IMR-90 (cell line): Measurements from ENCODE around the gene INTS11. TPM values are rescaled to one million over a fixed set of nuclear protein-coding genes. Genes with fewer than 3 reads are reported as not detected.

Experiments
- ATAC-seq: fragments of 200-7000 bp; cut with Tn5 transposase; 2 replicates; pipeline ENCODE4 v1.9.1; 2020; ENCODE audit warnings: low read depth, mild to moderate bottlenecking, moderate library complexity
- BruUV-seq: library from RNA; stranded (reverse); fragments of 400-500 nt; replicated peaks from 2 replicates; lab custom pipeline; 2021; lab: Mats Ljungman, UMichigan
- CTCF ChIA-PET: fragments of 300-600 bp; formaldehyde crosslinking; extraction: SDS; loops from one replicate; lab custom pipeline; 2021; ENCODE audit warnings: antibody characterized with exemption; lab: Yijun Ruan, JAX
- POLR2A ChIA-PET: fragments of 300-600 bp; sonication (Branson Sonifier 250); formaldehyde crosslinking; loops from one replicate; lab custom pipeline; 2022; ENCODE audit warnings: antibody characterized with exemption; ENCODE audit not compliant: unreplicated experiment; lab: Charles Lee
- DNase-seq: peaks from one replicate; pipeline ENCODE4 v3.0.0; 2013
- H2AFZ ChIP-seq: replicated peaks from 2 replicates; pipeline ENCODE3; 2013; ENCODE audit warnings: low read length, mild to moderate bottlenecking; ENCODE audit not compliant: poor library complexity
- H2AK5ac ChIP-seq: 2 replicates; pipeline ENCODE4 v1.6.1; 2013; ENCODE audit warnings: low read depth, low read length, inconsistent platforms
- H2AK9ac ChIP-seq: replicated peaks from 2 replicates; pipeline ENCODE3; 2013; ENCODE audit warnings: mild to moderate bottlenecking, low read depth, low read length, moderate library complexity; ENCODE audit not compliant: poor library complexity
- H2BK120ac ChIP-seq: 2 replicates; pipeline ENCODE4 v1.6.1; 2013; ENCODE audit warnings: low read depth, low read length, inconsistent platforms
- H2BK15ac ChIP-seq: 3 replicates; pipeline ENCODE4 v1.6.1; 2013; ENCODE audit warnings: low read depth, low read length, inconsistent platforms
- H2BK20ac ChIP-seq: 2 replicates; pipeline ENCODE4 v1.6.1; 2013; ENCODE audit warnings: low read depth, mild to moderate bottlenecking, inconsistent platforms, low read length, moderate library complexity
- H2BK5ac ChIP-seq: 2 replicates; pipeline ENCODE4 v1.6.1; 2013; ENCODE audit warnings: mild to moderate bottlenecking, low read depth, low read length, inconsistent platforms; ENCODE audit not compliant: poor library complexity, severe bottlenecking
- H3K14ac ChIP-seq: replicated peaks from 2 replicates; pipeline ENCODE4 v1.6.1; 2013; ENCODE audit warnings: low read depth, low read length, inconsistent platforms
- H3K18ac ChIP-seq: 2 replicates; pipeline ENCODE4 v1.6.1; 2013; ENCODE audit warnings: low read depth, low read length, control low read depth
- H3K23ac ChIP-seq: 2 replicates; pipeline ENCODE4 v1.6.1; 2013; ENCODE audit warnings: low read depth, low read length, inconsistent platforms
- H3K27ac ChIP-seq: 2 replicates; pipeline ENCODE4 v1.5.1; 2013; ENCODE audit warnings: mild to moderate bottlenecking, control low read depth, low read length; ENCODE audit not compliant: insufficient read depth
- H3K27me3 ChIP-seq: 2 replicates; pipeline ENCODE4 v1.6.1; 2013; ENCODE audit warnings: low read length; ENCODE audit not compliant: control insufficient read depth, insufficient read depth
- H3K36me3 ChIP-seq: 2 replicates; pipeline ENCODE4 v1.6.1; 2013; ENCODE audit warnings: low read length, mixed read lengths; ENCODE audit not compliant: control insufficient read depth, insufficient read depth
- H3K4ac ChIP-seq: 2 replicates; pipeline ENCODE4 v1.6.1; 2013; ENCODE audit warnings: low read depth, low read length, inconsistent platforms
- H3K4me1 ChIP-seq: 2 replicates; pipeline ENCODE4 v1.6.1; 2013; ENCODE audit warnings: low read length, mixed read lengths; ENCODE audit not compliant: control insufficient read depth, insufficient read depth
- H3K4me2 ChIP-seq: 2 replicates; pipeline ENCODE4 v1.6.1; 2013; ENCODE audit warnings: low read depth, mild to moderate bottlenecking, control low read depth, low read length, moderate library complexity
- H3K4me3 ChIP-seq: 2 replicates; pipeline ENCODE4 v1.5.1; 2013; ENCODE audit warnings: low read depth, mild to moderate bottlenecking, control low read depth, low read length, moderate library complexity; ENCODE audit not compliant: insufficient read depth
- H3K56ac ChIP-seq: 2 replicates; pipeline ENCODE4 v1.6.1; 2013; ENCODE audit warnings: low read length, inconsistent platforms; ENCODE audit not compliant: insufficient read depth; ENCODE audit errors: extremely low read depth
- H3K79me1 ChIP-seq, 2 experiments: 2 replicates each; pipeline ENCODE4 v1.6.1; 2013; ENCODE audit warnings: low read length in 2 of 2, inconsistent platforms in 1 of 2, low read depth in 1 of 2
- H3K9ac ChIP-seq: 2 replicates; pipeline ENCODE4 v1.6.1; 2013; ENCODE audit warnings: low read depth, low read length, control low read depth
- H3K9me1 ChIP-seq: 2 replicates; pipeline ENCODE4 v1.6.1; 2013; ENCODE audit warnings: low read length, inconsistent platforms; ENCODE audit not compliant: insufficient read depth
- H3K9me3 ChIP-seq: 2 replicates; pipeline ENCODE4 v1.6.1; 2013; ENCODE audit warnings: low read length; ENCODE audit not compliant: control insufficient read depth, insufficient read depth
- H4K20me1 ChIP-seq: 2 replicates; pipeline ENCODE4 v1.6.1; 2013; ENCODE audit warnings: low read length, inconsistent platforms; ENCODE audit not compliant: insufficient read depth
- H4K5ac ChIP-seq: 2 replicates; pipeline ENCODE4 v1.6.1; 2013; ENCODE audit warnings: mild to moderate bottlenecking, low read depth, low read length, control low read depth
- H4K8ac ChIP-seq, 2 experiments: 2 replicates each; pipeline ENCODE4 v1.6.1; 2013; ENCODE audit warnings: low read depth in 2 of 2, low read length in 2 of 2, control low read depth in 1 of 2, inconsistent platforms in 1 of 2
- H4K91ac ChIP-seq: 2 replicates; pipeline ENCODE4 v1.6.1; 2013; ENCODE audit warnings: low read depth, low read length, inconsistent platforms; ENCODE audit not compliant: insufficient read depth
- CTCF ChIP-seq: conservative IDR thresholded peaks from 2 replicates; pipeline ENCODE4 v1.5.1; 2012; ENCODE audit warnings: mild to moderate bottlenecking, low read depth, low read length, improper control_type of control experiment
- RFX5 ChIP-seq: IDR thresholded peaks from 2 replicates; pipeline ENCODE4 v1.8.0; 2012; ENCODE audit warnings: low read depth, mild to moderate bottlenecking, low read length, moderate library complexity
- WGBS, 2 experiments: methylation state at CpG; one replicate each; pipeline versions ENCODE4 v1.1.5 to v1.1.7; 2013; ENCODE audit warnings: missing lambda C conversion rate in 2 of 2; ENCODE audit not compliant: insufficient read length in 1 of 2; ENCODE audit errors: extremely low coverage in 2 of 2; 5-methylcytosine and 5-hydroxymethylcytosine counted together
- dilution Hi-C: fragments of 300-500 bp; cut with HindIII; formaldehyde crosslinking; loops from one replicate; pipeline ENCODE4 v1.14.3; 2018; ENCODE audit warnings: low sequenced_read_pairs; ENCODE audit not compliant: unreplicated experiment
- in situ Hi-C: fragments of 300-500 bp; cut with MboI; formaldehyde crosslinking; loops from 3 replicates; pipeline ENCODE4 v1.14.3; 2019; ENCODE audit warnings: low sequenced_read_pairs, inconsistent platforms, mixed read lengths
- intact Hi-C: fragments of 100-400 bp; cut with micrococcal nuclease; formaldehyde crosslinking; loops from 2 replicates; pipeline ENCODE4 v1.10.0; 2022
- polyA plus RNA-seq, 3 experiments: library from polyadenylated mRNA; depleted of rRNA; stranded (reverse); fragments of >200 nt; gene quantifications; 2 replicates each; pipeline ENCODE4 v1.2.3, GENCODE V29; 2012; ENCODE audit warnings: low replicate concordance in 1 of 3
- total RNA-seq: library from RNA; depleted of rRNA; stranded (reverse); fragments of >200 nt; gene quantifications from 2 replicates; pipeline ENCODE4 v1.2.3, GENCODE V29; 2012

The INTS11 gene
- total and polyA plus RNA-seq, 2 of the 4 experiments (the other 2 are of a cell fraction): 56.1 to 123 TPM

- CTCF ChIA-PET: no interaction called here
Measured at GRCh38 chr1:1351511-1352427, 27.3 kb upstream of the INTS11 start.

More at GRCh38 chr1:1351511-1352427, 27.3 kb upstream of the INTS11 start:
- Histone ChIP-seq H2BK20ac (no peak overlapping the region), H2BK5ac (no peak overlapping the region), H3K79me1 (peaks cover 8 to 39% of the 10 kb centered on the region in 2 experiments; a peak in 3 of 4 replicates), H3K4me1 (peaks cover 31% of the 10 kb centered on the region), H2AK9ac (peak overlapping the region; percentile 82), H3K23ac (no peak overlapping the region), H3K27ac (peak overlapping the region; percentile 50; the same call in 1 of the 2 replicates), H3K27me3 (no peaks in the 10 kb centered on the region), H3K9me3 (no peaks in the 10 kb centered on the region), H3K9me1 (no peaks in the 10 kb centered on the region), H4K91ac (no peak overlapping the region), H3K4me3 (no peak overlapping the region), H2BK120ac (no peak overlapping the region), H3K4ac (peak overlapping the region; percentile 39), H4K5ac (no peak overlapping the region), H4K20me1 (peaks cover 69% of the 10 kb centered on the region), H3K14ac (no peak overlapping the region; the same call in 1 of the 2 replicates), H4K8ac (peak overlapping the region; percentile 26 to 33; a peak in 1 of 4 replicates), H3K18ac (no peak overlapping the region), H2AK5ac (peak overlapping the region; percentile 39; the same call in 1 of the 2 replicates), H2AFZ (peak overlapping the region; percentile 63), H3K4me2 (peak overlapping the region; percentile 59; the same call in 1 of the 2 replicates), H2BK15ac (no peak overlapping the region), H3K9ac (peak overlapping the region; percentile 25), H3K36me3 (peaks cover 36% of the 10 kb centered on the region), H3K56ac (no peak overlapping the region)
- TF ChIP-seq CTCF (no peak), RFX5 (no peak)
- no peak for ATAC-seq
- 43% methylated on average over 7 of the region's 29 CpGs; no CpG with 5 or more reads in 1 of the 2 experiments for WGBS, 2 experiments
- DNase-seq: peak; percentile 38
- BruUV-seq: no TSS peak
- dilution Hi-C loops: no loop called here
- in situ Hi-C loops: no loop called here
- intact Hi-C loops: no loop called here
- POLR2A ChIA-PET: interaction anchor here (0.6 to 1.0 kb wide), 2 partner anchors 24 to 391 kb away, joined by 3 read pairs; partner anchors contain the start of gene AURKAIP1
